GM23338 (cell line): ENCODE measurements around the gene C4orf36.

Source experiments
- CREB1 ChIP-seq: fragments of 250-450 bp; sonication (Bioruptor Pico); IDR thresholded peaks from 2 replicates; pipeline ENCODE4 v1.5.0; 2020; ENCODE audit warnings: low read depth, mild to moderate bottlenecking, moderate library complexity
- EZH2 ChIP-seq: fragments of 200-600 bp; sonication (generic); IDR thresholded peaks from one replicate; pipeline ENCODE4 v1.8.0; 2017; ENCODE audit warnings: antibody characterized with exemption, mild to moderate bottlenecking, low read depth; ENCODE audit not compliant: unreplicated experiment
- EZH2phosphoT487 ChIP-seq: fragments of 200-600 bp; sonication (generic); IDR thresholded peaks from one replicate; pipeline ENCODE4 v1.8.1; 2018; ENCODE audit warnings: antibody characterized with exemption; ENCODE audit not compliant: unreplicated experiment
- JUNB ChIP-seq: IDR thresholded peaks from one replicate; pipeline ENCODE4 v1.6.1; 2016; ENCODE audit warnings: antibody characterized with exemption; ENCODE audit not compliant: unreplicated experiment
- POLR2AphosphoS5 ChIP-seq: IDR thresholded peaks from 2 replicates; pipeline ENCODE4 v1.6.1; 2016; ENCODE audit warnings: antibody characterized with exemption, low read depth
- STAT1 ChIP-seq: IDR thresholded peaks from one replicate; pipeline ENCODE4 v1.6.1; 2016; ENCODE audit warnings: antibody characterized with exemption; ENCODE audit not compliant: unreplicated experiment
- TF ChIP-seq, protein P1 (sequence below), 2 experiments: fragments of 200-600 bp in 1 of 2; sonication (generic) in 1 of 2; conservative IDR thresholded peaks; 2 replicates each; pipeline versions ENCODE4 v1.5.1 to v1.6.1; 2016 to 2017; ENCODE audit warnings: antibody characterized with exemption in 2 of 2, low read depth in 2 of 2, mild to moderate bottlenecking in 2 of 2, moderate library complexity in 1 of 2
- TF ChIP-seq, protein P2 (sequence below): IDR thresholded peaks from one replicate; pipeline ENCODE4 v1.6.1; 2018; ENCODE audit warnings: antibody characterized with exemption; ENCODE audit not compliant: unreplicated experiment

DNA sequence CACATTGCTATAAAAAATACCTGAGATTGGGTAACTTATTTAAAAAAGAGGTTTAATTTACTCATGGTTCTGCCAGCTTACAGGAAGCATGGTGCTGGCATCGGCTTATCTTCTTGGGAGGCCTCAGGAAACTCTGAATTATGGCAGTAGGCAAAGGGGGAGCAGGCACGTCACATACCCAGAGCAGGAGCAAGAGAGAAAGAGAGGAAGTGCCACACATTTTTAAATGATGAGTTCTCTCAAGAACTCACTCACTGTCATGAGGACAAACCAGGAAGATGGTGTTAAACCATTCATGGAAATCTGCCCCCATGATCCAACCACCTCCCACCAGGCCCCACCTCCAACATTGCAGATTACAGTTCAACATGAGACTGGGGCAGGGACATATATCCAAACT is 32.6 kb upstream of the C4orf36 start:
- TF ChIP-seq, protein P1, sequence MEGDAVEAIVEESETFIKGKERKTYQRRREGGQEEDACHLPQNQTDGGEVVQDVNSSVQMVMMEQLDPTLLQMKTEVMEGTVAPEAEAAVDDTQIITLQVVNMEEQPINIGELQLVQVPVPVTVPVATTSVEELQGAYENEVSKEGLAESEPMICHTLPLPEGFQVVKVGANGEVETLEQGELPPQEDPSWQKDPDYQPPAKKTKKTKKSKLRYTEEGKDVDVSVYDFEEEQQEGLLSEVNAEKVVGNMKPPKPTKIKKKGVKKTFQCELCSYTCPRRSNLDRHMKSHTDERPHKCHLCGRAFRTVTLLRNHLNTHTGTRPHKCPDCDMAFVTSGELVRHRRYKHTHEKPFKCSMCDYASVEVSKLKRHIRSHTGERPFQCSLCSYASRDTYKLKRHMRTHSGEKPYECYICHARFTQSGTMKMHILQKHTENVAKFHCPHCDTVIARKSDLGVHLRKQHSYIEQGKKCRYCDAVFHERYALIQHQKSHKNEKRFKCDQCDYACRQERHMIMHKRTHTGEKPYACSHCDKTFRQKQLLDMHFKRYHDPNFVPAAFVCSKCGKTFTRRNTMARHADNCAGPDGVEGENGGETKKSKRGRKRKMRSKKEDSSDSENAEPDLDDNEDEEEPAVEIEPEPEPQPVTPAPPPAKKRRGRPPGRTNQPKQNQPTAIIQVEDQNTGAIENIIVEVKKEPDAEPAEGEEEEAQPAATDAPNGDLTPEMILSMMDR (conservative IDR thresholded peaks at IDR 0.05; ENCODE audit: low read depth in 2 of 2), result no peak
- TF ChIP-seq STAT1, result no peak
- TF ChIP-seq EZH2phosphoT487, result no peak
- TF ChIP-seq, protein P2, sequence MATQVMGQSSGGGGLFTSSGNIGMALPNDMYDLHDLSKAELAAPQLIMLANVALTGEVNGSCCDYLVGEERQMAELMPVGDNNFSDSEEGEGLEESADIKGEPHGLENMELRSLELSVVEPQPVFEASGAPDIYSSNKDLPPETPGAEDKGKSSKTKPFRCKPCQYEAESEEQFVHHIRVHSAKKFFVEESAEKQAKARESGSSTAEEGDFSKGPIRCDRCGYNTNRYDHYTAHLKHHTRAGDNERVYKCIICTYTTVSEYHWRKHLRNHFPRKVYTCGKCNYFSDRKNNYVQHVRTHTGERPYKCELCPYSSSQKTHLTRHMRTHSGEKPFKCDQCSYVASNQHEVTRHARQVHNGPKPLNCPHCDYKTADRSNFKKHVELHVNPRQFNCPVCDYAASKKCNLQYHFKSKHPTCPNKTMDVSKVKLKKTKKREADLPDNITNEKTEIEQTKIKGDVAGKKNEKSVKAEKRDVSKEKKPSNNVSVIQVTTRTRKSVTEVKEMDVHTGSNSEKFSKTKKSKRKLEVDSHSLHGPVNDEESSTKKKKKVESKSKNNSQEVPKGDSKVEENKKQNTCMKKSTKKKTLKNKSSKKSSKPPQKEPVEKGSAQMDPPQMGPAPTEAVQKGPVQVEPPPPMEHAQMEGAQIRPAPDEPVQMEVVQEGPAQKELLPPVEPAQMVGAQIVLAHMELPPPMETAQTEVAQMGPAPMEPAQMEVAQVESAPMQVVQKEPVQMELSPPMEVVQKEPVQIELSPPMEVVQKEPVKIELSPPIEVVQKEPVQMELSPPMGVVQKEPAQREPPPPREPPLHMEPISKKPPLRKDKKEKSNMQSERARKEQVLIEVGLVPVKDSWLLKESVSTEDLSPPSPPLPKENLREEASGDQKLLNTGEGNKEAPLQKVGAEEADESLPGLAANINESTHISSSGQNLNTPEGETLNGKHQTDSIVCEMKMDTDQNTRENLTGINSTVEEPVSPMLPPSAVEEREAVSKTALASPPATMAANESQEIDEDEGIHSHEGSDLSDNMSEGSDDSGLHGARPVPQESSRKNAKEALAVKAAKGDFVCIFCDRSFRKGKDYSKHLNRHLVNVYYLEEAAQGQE, result no peak
- TF ChIP-seq POLR2AphosphoS5, result no peak
- TF ChIP-seq EZH2, result no peak
- TF ChIP-seq CREB1 (CRISPR knock-in tag), result no peak
- TF ChIP-seq JUNB, result no peak
